Kidney (tissue), 14 donors: Measurements from ENCODE around the gene CATSPERE. TPM values are rescaled to one million over a fixed set of nuclear protein-coding genes. Genes with fewer than 3 reads are reported as not detected.

Source experiments
- DNase-seq, 5 donors: peaks; one replicate each; pipeline ENCODE4 v3.0.0-alpha.2; 2013 to 2020
- FAIRE-seq: peaks from 2 replicates; lab custom pipeline; 2012; peaks lifted over from hg19 to GRCh38; lab: Jason Lieb, UNC
- H3K27ac ChIP-seq, 2 donors: one replicate each; pipeline ENCODE4 v1.7.0; 2013; ENCODE audit warnings: low read depth in 2 of 2, low read length in 2 of 2, inconsistent platforms in 1 of 2
- H3K27me3 ChIP-seq: one replicate; pipeline ENCODE4 v1.7.1; 2013; ENCODE audit warnings: low read length, inconsistent platforms; ENCODE audit not compliant: control insufficient read depth, insufficient read depth
- H3K36me3 ChIP-seq, 3 donors: one replicate each; pipeline versions ENCODE4 v1.7.0 to v1.7.1; 2013; ENCODE audit warnings: low read length in 3 of 3, control low read depth in 1 of 3, inconsistent platforms in 1 of 3; ENCODE audit not compliant: insufficient read depth in 3 of 3, control insufficient read depth in 2 of 3
- H3K4me1 ChIP-seq, 3 donors: one replicate each; pipeline versions ENCODE4 v1.7.0 to v1.7.1; 2013; ENCODE audit warnings: low read length in 3 of 3, inconsistent platforms in 1 of 3, low read depth in 1 of 3; ENCODE audit not compliant: control insufficient read depth in 2 of 3, insufficient read depth in 2 of 3
- H3K4me3 ChIP-seq, 3 donors: one replicate each; pipeline versions ENCODE4 v1.7.0 to v1.8.1; 2013; ENCODE audit warnings: low read length in 3 of 3, control low read depth in 1 of 3, inconsistent platforms in 1 of 3
- H3K9ac ChIP-seq, 3 donors: one replicate each; pipeline versions ENCODE4 v1.7.0 to v1.7.1; 2013; ENCODE audit warnings: low read length in 3 of 3, control low read depth in 1 of 3, inconsistent platforms in 1 of 3
- H3K9me3 ChIP-seq, 3 donors: one replicate each; pipeline versions ENCODE4 v1.7.0 to v1.7.1; 2013; ENCODE audit warnings: low read length in 3 of 3, control low read depth in 1 of 3, inconsistent platforms in 1 of 3; ENCODE audit not compliant: control insufficient read depth in 2 of 3, insufficient read depth in 1 of 3
- intact Hi-C: fragments of 100-400 bp; cut with DNase I; formaldehyde crosslinking; loops from one replicate; pipeline ENCODE4 v1.11.1; 2022
- polyA plus RNA-seq: library from polyadenylated mRNA; stranded (reverse); fragments of 350-450 nt; fragmentation: Illumina TruSeq; extraction: RNeasy Lipid Tissue Mini Kit (QIAGEN cat#74804); gene quantifications from one replicate; pipeline ENCODE4 v1.2.3, GENCODE V29; 2014; ENCODE audit warnings: low read depth, low replicate concordance; ENCODE audit not compliant: insufficient read depth
- total RNA-seq: library from RNA; stranded (reverse); fragmentation: NEBNext Ultra II Directional; extraction: Animal tissue kit (Norgen Biotek cat#: 25700); gene quantifications from one replicate; pipeline ENCODE4 v1.2.1, GENCODE V29; 2021
- TF ChIP-seq, protein P1 (sequence below): IDR thresholded peaks from 3 replicates; pipeline ENCODE4 v1.5.1; 2012; ENCODE audit warnings: mild to moderate bottlenecking, moderate library complexity, borderline replicate concordance; ENCODE audit not compliant: insufficient read depth; ENCODE audit errors: extremely low read depth
- donor health status: control.
- donor health status: control.
- donor health status: control.
- donor health status: control.
- donor health status: control.
- donor health status: DM: yes; HTN: yes; CAD: no.
- donor health status: Normal renal cell carcinoma (clear cell type).

The CATSPERE gene
- total and polyA plus RNA-seq, 2 donors from 2014 or later, result 0.73 to 2.5 TPM

DNA sequence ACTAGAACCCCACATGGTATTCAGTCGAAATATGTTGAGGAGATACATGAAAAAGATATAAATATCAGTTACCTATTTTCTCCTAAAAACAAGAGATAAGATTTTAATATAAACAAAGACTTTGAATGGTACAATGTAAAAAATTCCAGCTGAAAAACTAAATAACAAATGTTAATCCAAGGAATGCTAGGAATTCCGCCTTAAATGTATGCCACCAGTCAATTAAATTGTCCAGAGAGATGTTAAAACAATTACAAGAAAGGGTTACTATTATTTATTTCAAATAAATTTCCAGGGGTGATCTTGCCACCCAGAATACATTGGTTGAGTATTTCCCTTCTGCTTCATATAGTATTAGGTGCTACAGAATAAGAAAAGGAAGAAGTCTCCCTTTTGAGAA, 13.5 kb upstream of the CATSPERE start:
- FAIRE-seq (no peak), DNase-seq (no peak)
- no peak overlapping the region for H3K9ac ChIP-seq
- no peaks in the 10 kb centered on the region for H3K27me3 ChIP-seq
- no peak overlapping the region for H3K4me3 ChIP-seq
- intact Hi-C loops, result no loop called here
- no peak overlapping the region for H3K27ac ChIP-seq
- H3K9me3 ChIP-seq, result no peaks in the 10 kb centered on the region
- H3K4me1 ChIP-seq, result peaks cover 0 to 23% (median 19%) of the 10 kb centered on the region in 3 donors
- TF ChIP-seq, protein P1, sequence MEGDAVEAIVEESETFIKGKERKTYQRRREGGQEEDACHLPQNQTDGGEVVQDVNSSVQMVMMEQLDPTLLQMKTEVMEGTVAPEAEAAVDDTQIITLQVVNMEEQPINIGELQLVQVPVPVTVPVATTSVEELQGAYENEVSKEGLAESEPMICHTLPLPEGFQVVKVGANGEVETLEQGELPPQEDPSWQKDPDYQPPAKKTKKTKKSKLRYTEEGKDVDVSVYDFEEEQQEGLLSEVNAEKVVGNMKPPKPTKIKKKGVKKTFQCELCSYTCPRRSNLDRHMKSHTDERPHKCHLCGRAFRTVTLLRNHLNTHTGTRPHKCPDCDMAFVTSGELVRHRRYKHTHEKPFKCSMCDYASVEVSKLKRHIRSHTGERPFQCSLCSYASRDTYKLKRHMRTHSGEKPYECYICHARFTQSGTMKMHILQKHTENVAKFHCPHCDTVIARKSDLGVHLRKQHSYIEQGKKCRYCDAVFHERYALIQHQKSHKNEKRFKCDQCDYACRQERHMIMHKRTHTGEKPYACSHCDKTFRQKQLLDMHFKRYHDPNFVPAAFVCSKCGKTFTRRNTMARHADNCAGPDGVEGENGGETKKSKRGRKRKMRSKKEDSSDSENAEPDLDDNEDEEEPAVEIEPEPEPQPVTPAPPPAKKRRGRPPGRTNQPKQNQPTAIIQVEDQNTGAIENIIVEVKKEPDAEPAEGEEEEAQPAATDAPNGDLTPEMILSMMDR, result no peak
- no peaks in the 10 kb centered on the region for H3K36me3 ChIP-seq

DNA sequence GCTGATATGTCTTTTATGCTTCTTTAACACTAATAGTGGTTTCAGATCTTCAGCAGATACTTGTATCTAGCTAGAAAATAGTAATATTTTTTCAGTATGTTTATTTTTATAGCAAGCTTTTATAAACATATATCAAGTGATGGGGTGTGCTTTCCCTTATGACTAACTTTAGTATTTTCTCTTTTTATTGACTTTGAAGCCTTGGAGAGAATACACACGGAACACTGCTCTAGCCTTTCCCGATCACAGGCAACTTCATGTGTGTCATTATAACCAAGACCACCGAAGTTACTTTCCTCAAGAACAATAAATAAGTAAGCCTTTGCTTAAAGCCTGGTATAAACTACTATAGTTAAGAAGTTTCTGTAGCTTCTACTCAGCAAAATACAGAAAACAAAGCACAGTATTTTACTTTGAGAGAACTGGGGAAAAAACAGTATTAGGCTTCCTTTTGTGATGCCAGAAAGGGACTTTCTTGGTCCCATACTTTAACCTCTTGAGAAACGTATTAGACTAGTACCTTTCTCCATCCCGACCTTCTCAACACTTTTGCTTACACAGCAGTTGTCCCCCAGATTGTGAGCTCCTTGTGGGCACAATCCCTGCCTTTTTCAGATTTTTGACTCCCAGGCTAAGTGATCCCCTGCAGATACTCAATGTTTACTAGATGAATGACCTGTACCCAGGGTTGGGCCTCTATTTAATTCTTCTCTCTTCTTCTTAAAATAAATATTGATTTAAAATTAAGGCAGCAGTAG, 12.6 kb upstream of the CATSPERE start:
- peaks cover 0 to 26% (median 19%) of the 10 kb centered on the region in 3 donors for H3K4me1 ChIP-seq
- no peak overlapping the region for H3K9ac ChIP-seq
- FAIRE-seq (no peak), DNase-seq (no peak)
- H3K27me3 ChIP-seq, result no peaks in the 10 kb centered on the region
- no peak overlapping the region for H3K4me3 ChIP-seq
- no peak overlapping the region for H3K27ac ChIP-seq
- intact Hi-C loops, result no loop called here
- no peaks in the 10 kb centered on the region for H3K9me3 ChIP-seq
- TF ChIP-seq, protein P1, result no peak
- no peaks in the 10 kb centered on the region for H3K36me3 ChIP-seq

GRCh38 chr1:244449936-244450508, 11.1 kb upstream of the CATSPERE start:
- no peak for FAIRE-seq
- peak overlapping the region in 2 of 3 donors; percentile 87 to 90 for H3K4me3 ChIP-seq
- intact Hi-C loops, result no loop called here

More at GRCh38 chr1:244449936-244450508, 11.1 kb upstream of the CATSPERE start:
- Histone ChIP-seq H3K4me1 (peaks cover 0 to 23% (median 17%) of the 10 kb centered on the region in 3 donors), H3K9ac (peak overlapping the region in 1 of 3 donors; percentile 55), H3K27me3 (no peaks in the 10 kb centered on the region), H3K9me3 (no peaks in the 10 kb centered on the region), H3K36me3 (no peaks in the 10 kb centered on the region), H3K27ac (no peak overlapping the region)
- DNase-seq, result peak in 1 of 5 donors; percentile 5
- TF ChIP-seq, protein P1, result no peak
